ENCODE data around the gene TRPV2.

TRPV2 gene

DNA sequence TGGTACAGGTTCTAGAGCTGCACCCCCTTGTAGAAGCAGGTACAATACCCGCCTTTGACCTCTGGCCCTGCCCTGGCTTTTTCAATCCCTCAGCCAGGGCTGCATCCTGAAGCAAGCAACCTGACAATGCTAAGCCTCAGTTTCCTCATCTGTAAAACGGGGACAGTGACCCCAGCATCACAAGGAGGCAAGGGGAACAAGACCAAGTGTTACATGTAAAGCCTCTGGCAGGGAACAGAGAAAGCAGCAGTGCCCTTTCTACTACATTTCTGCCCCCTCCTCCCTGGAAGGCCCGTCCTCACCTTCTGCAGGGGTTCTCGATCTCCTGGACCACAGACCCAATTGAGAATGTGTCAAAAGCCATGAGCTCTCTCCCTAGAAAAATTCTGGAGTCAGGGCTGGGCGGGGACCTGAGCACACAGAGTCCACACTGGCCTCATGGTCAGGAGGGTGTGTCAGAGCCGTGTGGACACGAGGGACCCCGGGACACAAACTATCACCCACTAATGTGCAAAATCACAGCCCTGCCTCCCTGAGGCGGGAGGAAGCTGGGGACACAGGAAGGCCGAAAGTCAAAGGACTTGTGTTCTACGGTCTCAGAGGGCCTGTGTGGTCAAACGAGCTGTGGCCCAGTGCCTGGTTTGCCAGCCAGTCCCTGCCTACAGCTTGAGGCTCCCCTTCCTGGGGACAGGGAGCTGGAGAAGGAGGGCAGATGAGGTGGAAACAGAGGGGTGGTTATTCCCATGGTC, 49.1 kb downstream of the TRPV2 start:
- intact Hi-C loops (cut with DNase I): no loop called here
- DNase-seq: no peak

- DNase-seq: no peak
- intact Hi-C loops (cut with DNase I): no loop called here
Observed at GRCh38 chr17:16465052-16465312, 49.6 kb downstream of the TRPV2 start.

DNA sequence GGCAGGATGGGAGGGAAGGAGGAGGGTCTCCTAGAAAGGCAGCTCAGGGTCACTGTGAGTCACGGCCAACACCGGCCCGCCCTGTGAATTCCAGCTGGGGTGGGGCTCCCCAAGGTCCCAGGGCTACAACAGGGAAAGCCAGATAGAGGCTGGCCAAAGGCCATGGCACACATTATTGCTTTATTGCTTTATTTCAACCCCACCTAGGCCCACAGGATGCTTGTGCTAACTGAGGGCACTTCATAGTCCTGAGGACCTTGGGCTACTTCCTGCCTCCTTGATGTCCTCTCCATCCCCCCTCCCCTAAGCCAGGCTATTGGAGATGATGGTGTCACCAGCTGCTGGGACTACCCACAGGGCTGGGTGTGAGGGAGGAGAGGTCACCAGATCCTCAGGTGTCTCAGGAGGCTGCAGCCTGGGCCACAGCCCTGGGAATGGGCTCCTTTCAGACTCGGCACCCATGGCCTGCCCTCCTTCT, 50.5 kb downstream of the TRPV2 start:
- no peak for DNase-seq
- intact Hi-C loops (cut with DNase I): no loop called here

- no peak for DNase-seq
- intact Hi-C loops (cut with DNase I): no loop called here
Observed at GRCh38 chr17:16466407-16466806, 51.0 kb downstream of the TRPV2 start.

DNA sequence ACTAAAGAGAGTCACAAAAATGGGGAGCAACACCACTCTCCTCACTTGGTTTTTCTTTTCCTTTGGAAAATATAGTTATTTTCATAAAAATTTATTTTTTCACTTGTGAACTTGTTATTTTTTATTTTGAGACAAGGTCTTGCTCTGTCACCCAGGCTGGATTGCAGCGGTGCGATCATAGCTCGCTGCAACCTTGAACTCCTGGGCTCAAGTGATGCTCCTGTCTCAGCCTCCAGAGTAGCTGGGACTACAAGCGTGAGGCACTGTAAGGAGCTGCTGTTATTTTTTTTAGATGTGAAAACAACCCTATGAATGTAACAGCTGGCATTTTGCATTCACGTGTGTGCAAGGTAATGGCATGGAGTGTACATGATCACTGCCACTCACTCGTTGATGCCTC, 51.7 kb downstream of the TRPV2 start:
- intact Hi-C loops (cut with DNase I): no loop called here

DNA sequence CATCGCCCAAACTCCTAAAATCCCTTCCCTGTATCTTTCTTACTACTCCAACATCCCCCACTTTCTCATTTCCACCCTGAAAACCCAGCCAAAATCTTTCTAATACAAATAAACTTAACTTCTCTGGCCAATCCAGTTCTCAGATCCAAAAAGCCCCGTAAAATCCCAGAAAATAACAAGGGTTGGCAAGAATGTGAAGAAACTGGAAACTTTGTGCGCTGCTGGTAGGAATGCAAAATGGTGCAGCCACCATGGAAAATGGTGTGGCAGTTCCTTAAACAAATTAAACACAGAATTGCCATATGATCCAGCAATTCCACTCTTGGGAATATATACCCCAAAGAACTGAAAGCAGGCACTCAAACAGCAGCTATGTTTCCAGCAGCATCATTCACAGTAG, 52.5 kb downstream of the TRPV2 start:
- intact Hi-C loops (cut with DNase I): no loop called here
- DNase-seq: no peak

More for the DNA sequence above, 51.7 kb downstream of the TRPV2 start:
- DNase-seq: no peak

DNA sequence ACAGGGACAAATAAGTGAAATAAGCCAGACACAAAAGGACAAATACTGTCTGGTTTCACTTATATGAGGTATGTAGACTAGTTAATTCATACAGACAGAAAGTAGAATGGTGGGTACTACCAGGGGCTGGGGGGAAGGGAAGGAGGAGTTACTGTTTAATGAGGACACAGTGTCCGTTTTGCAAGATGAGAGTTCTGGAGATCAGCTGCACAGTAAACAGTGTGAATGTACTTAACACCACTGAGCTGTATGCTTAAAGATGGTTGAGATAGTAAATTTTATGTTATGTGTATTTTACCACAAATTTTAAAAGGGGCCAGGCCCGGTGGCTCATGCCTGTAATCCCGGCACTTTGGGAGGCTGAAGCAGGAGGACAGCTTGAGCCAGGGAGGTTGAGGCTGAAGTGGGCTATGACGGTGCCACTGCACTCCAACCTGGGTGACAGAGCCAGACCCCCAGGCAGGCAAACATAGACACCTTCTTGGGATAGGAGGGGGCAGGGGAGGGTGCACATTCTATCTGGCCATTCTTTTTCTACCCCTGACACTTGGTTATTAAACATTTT, 53.1 kb downstream of the TRPV2 start:
- no peak for DNase-seq
- intact Hi-C loops (cut with DNase I): no loop called here

GRCh38 chr17:16470265-16470664, 54.9 kb downstream of the TRPV2 start:
- intact Hi-C loops (cut with DNase I): no loop called here
- peak in 23 of 42 donors; percentile 7 to 72 (median 48) for DNase-seq

DNA sequence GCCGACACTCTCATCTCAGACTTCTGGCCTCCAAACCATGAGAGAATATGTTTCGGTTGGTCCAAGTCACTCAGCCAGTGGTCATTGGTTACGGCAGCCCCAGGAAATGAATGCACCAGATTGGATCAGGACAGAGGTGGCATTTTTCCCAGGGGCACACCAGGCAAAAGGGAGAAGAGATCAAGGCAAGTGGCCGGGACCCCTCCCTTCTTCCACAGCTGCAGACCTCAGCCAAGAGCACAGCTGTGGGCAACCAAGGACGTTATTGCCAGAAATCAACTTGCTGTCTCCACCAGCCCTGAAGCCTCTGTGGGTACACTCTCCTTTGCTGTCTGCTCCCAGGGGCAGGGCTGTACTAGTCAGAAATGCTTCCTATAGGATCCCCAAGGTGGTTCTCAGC, 55.9 kb downstream of the TRPV2 start:
- intact Hi-C loops (cut with DNase I): no loop called here
- DNase-seq: no peak

DNA sequence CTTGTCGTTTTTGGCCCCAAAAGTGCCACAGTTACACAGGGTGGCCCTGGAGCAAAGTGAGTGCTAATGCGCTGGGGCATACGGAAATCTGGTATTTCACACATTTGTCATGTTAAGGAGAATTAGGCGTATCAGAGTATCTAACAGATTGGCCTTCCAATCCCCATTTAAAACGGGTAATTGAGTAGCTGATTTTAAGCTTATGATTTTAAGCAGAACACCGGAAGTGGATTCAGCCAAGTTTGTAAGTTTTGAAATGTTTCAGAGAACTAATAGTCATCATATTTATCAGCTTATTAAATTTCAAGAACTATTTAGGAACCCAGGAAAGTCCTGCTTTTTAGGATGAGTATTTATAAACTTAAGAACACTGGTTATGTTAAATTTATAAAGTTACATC, 57.2 kb downstream of the TRPV2 start:
- intact Hi-C loops (cut with DNase I): no loop called here

DNA sequence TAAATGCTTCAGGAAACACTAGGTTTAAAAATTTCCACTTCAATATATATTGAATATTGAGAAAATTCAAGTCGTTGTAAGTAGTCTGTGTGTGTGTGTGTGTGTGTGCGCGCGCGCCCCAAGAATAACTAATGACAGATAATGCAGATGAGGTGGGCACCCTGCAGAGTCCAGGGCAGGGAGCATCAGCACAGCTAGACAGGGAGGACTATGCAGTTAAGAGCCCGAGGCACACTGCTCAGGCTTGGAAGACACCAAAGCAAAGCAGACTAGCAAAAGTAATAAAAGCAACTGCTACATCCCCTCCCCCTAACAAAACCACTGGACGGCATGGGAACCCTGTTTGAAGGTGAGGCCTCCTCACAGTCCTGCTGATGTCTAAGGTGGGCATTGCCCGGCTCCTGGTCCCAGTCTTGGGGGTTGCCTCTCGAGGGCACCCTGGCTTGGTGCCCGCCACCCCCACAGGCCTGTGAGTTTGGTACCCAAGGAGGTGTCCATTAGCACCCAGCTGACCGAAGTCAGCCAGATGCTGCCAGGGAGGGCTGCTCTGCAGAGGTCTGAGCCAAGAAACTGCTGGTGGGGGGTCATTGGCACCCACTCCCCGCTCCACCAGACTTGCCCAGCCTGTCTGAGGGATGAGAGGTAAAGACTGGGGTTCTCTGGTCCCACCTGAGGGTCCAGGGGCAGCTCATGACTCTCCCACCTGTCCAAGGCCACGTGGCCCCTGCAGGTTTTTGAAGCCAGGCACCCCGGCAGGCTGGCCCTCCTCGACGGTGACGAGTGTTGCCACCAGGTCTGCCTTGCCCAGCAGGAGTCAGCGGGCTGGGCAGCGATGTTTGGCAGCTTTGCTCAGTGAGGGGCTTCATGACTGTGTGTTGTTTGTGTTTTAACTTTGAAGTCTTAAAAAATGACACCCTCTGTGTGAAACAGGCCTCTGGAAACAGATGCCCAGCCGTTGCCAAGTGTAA, 58.0 kb downstream of the TRPV2 start:
- intact Hi-C loops (cut with DNase I): no loop called here
- DNase-seq: no peak

More for the DNA sequence above, 57.2 kb downstream of the TRPV2 start:
- DNase-seq: no peak

DNA sequence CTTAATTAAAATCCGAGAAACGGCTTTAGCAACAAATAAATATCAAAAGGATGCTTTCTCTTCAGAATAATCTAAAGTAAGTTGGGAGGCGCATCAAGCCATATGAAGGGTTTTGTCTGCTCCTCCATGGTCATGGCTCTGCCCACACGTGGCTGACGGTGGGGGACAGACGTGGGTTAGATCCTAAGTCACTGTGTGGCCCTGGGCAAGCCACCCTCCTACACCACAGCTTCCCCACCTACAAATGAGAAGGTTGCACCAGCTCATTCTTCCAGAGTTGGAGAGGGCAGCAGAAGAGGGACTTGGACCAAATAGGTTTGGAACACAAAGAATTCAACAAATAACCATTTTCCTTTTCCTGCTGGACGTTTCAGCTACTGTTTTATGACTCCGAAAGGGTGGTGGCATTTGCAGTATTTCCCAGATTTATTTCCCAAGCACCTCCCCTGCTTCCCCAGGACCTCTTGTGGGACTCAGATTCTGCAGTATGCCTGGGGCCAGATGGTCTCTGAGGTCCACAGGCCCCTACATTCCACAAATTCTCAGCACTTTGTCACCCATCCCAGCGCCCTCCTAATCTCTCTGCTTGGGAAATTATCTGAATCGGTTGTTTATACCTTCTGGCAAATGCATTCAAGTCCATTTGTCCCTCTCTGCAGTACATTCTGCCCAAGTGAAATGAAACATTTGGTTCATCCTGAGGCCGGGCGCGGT, 58.8 kb downstream of the TRPV2 start:
- intact Hi-C loops (cut with DNase I): no loop called here
- no peak for DNase-seq

DNA sequence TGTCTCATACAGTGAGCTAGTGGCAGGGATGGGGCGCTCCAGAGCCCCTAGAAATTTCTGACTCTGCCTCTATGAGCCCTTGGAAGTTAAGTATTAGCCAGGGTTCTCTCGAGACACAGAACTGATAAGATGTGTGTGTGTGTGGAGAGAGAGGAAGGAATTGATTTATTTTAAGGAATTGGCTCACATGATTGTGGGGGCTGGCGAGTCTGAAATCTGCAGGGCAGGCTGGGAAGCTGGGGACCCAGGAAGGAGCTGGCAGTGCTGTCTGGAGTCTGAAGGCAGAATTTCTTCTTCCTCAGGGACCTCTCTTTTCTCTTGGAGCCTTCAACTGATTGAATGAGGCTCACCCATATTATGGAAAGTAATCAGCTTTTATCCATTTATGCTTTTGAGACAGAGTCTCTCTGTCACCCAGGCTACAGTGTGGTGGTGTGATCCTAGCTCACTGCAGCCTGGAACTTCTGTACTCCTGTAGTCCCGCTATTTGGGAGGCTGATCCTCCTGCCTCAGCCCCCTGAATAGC, 59.9 kb downstream of the TRPV2 start:
- intact Hi-C loops (cut with DNase I): no loop called here
- DNase-seq: peak in 3 of 42 donors; percentile 20 to 51 (median 43)

- intact Hi-C loops (cut with DNase I): no loop called here
- peak in 2 of 42 donors; percentile 17 to 59 for DNase-seq
Observed at GRCh38 chr17:16477255-16477654, 61.9 kb downstream of the TRPV2 start.

DNA sequence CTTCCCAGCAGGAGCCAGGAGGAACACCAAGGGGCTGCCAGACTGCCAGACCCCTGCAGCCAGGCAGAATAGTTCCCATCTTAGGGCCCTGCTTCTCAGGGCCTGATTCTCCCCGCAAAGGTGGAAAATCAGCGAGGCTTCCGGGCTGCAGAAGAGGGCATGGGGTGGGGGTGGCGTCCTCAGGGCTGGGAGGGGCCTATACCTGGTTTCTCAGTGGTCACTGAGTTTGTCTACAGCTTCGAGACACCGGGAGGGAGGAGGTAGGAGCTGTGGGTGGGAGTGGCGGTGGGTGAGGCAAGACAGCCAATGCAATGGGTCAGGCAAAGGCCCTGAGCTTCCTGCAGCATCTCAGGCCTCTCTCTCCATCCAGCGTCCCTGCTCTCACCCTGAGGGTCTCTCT, 62.3 kb downstream of the TRPV2 start:
- intact Hi-C loops (cut with DNase I): no loop called here
- no peak for DNase-seq

DNA sequence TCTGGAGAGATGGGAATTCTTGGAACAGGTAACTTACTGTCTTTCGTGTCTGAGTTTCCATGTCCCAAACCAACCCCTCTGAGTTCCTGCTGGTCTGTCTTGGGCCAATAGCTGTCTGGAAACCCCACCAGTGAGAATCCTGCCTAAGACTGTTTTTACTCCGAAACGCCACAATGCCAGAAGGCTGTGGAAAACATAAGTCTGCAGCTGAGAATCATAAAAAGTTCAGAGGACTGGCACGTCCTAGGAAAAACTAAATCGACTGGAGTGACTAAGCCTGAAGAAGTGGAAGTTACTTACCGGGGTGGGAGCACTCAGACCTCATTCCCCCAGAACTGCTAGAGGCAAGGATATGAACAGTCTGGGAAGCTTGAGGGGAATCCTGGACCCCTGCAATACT, 63.3 kb downstream of the TRPV2 start:
- intact Hi-C loops (cut with DNase I): no loop called here
- DNase-seq: no peak

- intact Hi-C loops (cut with DNase I): no loop called here
- no peak for DNase-seq
Observed at GRCh38 chr17:16479264-16479663, 63.9 kb downstream of the TRPV2 start.

DNA sequence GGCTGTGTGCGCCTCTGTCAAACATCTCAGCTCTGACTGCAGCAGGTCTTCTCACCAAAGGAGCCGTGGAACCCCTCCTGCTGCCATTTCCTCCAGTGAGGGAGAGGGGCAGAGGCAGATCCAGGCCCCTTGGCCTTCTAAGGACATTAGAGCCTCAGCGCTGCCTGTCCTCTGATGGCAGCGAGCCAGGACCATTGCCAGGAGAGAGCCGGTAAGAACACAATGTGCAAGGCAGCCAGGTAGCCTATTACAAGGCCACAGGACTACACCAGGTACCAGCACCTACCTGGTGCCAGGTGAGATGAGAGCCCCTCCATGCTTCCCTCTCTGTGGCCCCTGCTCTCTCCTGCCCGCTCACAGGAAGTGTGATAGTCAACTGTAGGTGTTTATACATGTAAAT, 65.6 kb downstream of the TRPV2 start:
- DNase-seq: no peak

GRCh38 chr17:16482253-16482652, 66.9 kb downstream of the TRPV2 start:
- intact Hi-C loops (cut with DNase I): no loop called here
- no peak for DNase-seq

More for the DNA sequence above, 65.6 kb downstream of the TRPV2 start:
- intact Hi-C loops (cut with DNase I): no loop called here
